Measurements from ENCODE around the gene SGSM1.
A peak's percentile ranks its signal among the peaks of the same experiment; 100 is the strongest.

The SGSM1 gene

DNA sequence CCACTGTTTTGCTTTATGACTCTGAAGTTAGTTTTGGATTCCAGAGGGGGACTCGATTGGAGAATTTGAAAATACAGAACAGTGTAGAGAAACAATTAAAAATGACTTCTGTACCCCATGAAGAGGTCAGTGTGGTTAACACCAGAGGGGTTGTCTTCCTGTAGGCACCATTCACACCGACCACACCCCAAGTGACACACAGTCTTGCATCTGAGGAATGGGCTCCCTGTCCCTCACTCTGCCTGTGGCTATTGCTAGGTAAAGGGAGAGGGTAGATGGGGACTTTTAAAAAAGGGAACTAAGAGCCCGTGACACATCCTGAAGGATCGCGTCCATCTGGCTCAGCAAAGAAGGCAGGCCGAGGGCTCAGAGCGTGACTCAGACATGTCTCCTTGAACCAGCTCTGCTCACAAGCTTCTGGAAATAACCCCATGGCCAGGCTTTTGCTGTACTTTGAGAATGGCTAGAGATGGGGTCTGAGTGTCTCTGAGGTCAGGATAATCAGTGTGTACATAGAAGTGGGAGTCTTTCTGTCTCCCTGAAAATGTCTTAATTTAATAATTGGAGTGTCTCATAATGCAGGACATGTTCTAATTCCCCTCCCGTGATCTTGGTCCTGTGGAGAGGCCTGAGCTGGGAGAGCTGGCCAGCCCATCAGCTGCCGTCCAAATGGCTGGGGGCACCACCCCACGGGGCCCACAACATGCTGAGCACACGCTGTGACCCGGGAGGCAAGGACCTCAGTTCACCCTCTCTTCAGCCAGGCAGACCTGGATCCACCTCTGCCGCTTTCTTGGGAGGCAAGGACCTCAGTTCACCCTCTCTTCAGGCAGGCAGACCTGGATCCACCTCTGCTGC is 39.3 kb downstream of the SGSM1 start:
- no peaks in the 10 kb centered on the region for H3K36me3 Mint-ChIP-seq
- no peaks in the 10 kb centered on the region for H3K9me3 Mint-ChIP-seq
- peaks cover 40% of the 10 kb centered on the region for H3K4me1 Mint-ChIP-seq
- ATAC-seq (peak; percentile 80), DNase-seq (ENCODE audit: low spot score in 2 of 2) (no peak)
- peak overlapping the region; percentile 27 for H3K4me3 Mint-ChIP-seq
- H3K27ac Mint-ChIP-seq, result peak overlapping the region; percentile 73

DNA sequence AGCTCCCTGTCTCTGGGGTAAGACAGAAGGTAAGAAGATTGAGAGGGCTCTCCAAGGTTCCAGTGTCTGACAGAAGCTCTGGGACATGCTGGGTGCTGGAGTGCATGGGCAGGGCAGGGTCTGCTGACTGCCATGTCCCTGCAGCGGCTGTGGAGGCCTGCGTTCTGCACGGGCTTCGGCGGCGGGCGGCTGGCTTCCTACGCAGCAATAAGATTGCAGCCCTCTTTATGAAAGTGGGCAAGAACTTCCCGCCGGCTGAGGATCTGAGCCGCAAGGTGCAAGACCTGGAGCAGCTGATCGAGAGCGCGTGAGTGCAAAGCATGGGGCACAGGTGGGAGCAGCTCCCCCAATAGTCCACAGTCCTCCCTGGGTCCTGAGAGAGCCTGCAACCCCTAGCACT is 41.5 kb downstream of the SGSM1 start:
- ATAC-seq (no peak), DNase-seq (ENCODE audit: low spot score in 2 of 2) (no peak)
- H3K4me3 Mint-ChIP-seq, result no peak overlapping the region
- no peaks in the 10 kb centered on the region for H3K9me3 Mint-ChIP-seq
- no peaks in the 10 kb centered on the region for H3K36me3 Mint-ChIP-seq
- peaks cover 44% of the 10 kb centered on the region for H3K4me1 Mint-ChIP-seq
- H3K27ac Mint-ChIP-seq, result no peak overlapping the region

GRCh38 chr22:24848559-24849168 is 42.7 kb downstream of the SGSM1 start:
- H3K27ac Mint-ChIP-seq, result no peak overlapping the region
- no peak for ATAC-seq
- H3K4me3 Mint-ChIP-seq, result no peak overlapping the region
- DNase-seq (ENCODE audit: low spot score in 2 of 2), result no peak
- peaks cover 32% of the 10 kb centered on the region for H3K4me1 Mint-ChIP-seq
- no peaks in the 10 kb centered on the region for H3K36me3 Mint-ChIP-seq
- no peaks in the 10 kb centered on the region for H3K9me3 Mint-ChIP-seq

- H3K36me3 Mint-ChIP-seq, result no peaks in the 10 kb centered on the region
- H3K4me1 Mint-ChIP-seq, result no peaks in the 10 kb centered on the region
- H3K4me3 Mint-ChIP-seq, result no peak overlapping the region
- ATAC-seq, result no peak
- H3K9me3 Mint-ChIP-seq, result no peaks in the 10 kb centered on the region
- H3K27ac Mint-ChIP-seq, result no peak overlapping the region
- no peak for DNase-seq (ENCODE audit: low spot score in 2 of 2)
Measured at GRCh38 chr22:24855794-24856193, 49.8 kb downstream of the SGSM1 start.

- no peak for ATAC-seq
- Mint-ChIP-seq H3K27ac (no peak overlapping the region), H3K36me3 (no peaks in the 10 kb centered on the region), H3K9me3 (no peaks in the 10 kb centered on the region), H3K4me1 (no peaks in the 10 kb centered on the region), H3K4me3 (no peak overlapping the region)
- no peak for DNase-seq (ENCODE audit: low spot score in 2 of 2)
Measured at GRCh38 chr22:24857576-24857975, 51.6 kb downstream of the SGSM1 start.

- Mint-ChIP-seq H3K27ac (no peak overlapping the region), H3K9me3 (no peaks in the 10 kb centered on the region), H3K36me3 (no peaks in the 10 kb centered on the region), H3K4me3 (no peak overlapping the region), H3K4me1 (no peaks in the 10 kb centered on the region)
- no peak for ATAC-seq
- DNase-seq (ENCODE audit: low spot score in 2 of 2), result no peak
Measured at GRCh38 chr22:24859587-24859986, 53.6 kb downstream of the SGSM1 start.

DNA sequence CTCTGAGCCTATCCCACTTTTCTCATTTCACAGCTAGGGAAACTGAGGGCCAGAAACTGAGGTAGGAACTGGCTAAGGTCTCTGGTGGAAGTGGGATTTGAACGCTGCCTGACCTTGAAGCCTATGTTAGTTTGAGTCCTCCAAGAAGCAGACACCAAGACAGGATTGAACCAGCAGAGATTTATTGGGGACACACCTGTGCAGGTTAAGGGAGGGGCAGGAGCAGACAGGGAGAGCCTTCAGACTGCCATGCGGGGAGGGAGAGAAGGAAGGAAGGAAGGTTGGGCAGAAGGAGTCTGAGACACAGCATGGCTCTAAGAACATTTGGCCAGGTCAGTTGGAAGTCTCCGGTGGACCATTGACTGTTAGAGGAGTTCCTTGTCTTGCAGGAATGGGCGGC is 59.5 kb downstream of the SGSM1 start:
- H3K36me3 Mint-ChIP-seq, result no peaks in the 10 kb centered on the region
- no peak overlapping the region for H3K4me3 Mint-ChIP-seq
- H3K27ac Mint-ChIP-seq, result no peak overlapping the region
- H3K4me1 Mint-ChIP-seq, result no peaks in the 10 kb centered on the region
- no peaks in the 10 kb centered on the region for H3K9me3 Mint-ChIP-seq
- DNase-seq (ENCODE audit: low spot score in 2 of 2) (no peak), ATAC-seq (no peak)

GRCh38 chr22:24867323-24868022 is 61.5 kb downstream of the SGSM1 start:
- ATAC-seq (peak; percentile 44), DNase-seq (ENCODE audit: low spot score in 2 of 2) (no peak)
- Mint-ChIP-seq H3K4me1 (no peaks in the 10 kb centered on the region), H3K27ac (no peak overlapping the region), H3K36me3 (no peaks in the 10 kb centered on the region), H3K4me3 (no peak overlapping the region), H3K9me3 (no peaks in the 10 kb centered on the region)

GRCh38 chr22:24868979-24869378 is 63.0 kb downstream of the SGSM1 start:
- H3K27ac Mint-ChIP-seq, result no peak overlapping the region
- ATAC-seq (no peak), DNase-seq (ENCODE audit: low spot score in 2 of 2) (no peak)
- no peaks in the 10 kb centered on the region for H3K36me3 Mint-ChIP-seq
- H3K9me3 Mint-ChIP-seq, result no peaks in the 10 kb centered on the region
- no peak overlapping the region for H3K4me3 Mint-ChIP-seq
- H3K4me1 Mint-ChIP-seq, result no peaks in the 10 kb centered on the region

GRCh38 chr22:24871611-24872205 is 65.7 kb downstream of the SGSM1 start:
- H3K27ac Mint-ChIP-seq, result no peak overlapping the region
- no peak for DNase-seq (ENCODE audit: low spot score in 2 of 2)
- H3K36me3 Mint-ChIP-seq, result no peaks in the 10 kb centered on the region
- H3K4me1 Mint-ChIP-seq, result no peaks in the 10 kb centered on the region
- no peak overlapping the region for H3K4me3 Mint-ChIP-seq
- no peak for ATAC-seq
- H3K9me3 Mint-ChIP-seq, result no peaks in the 10 kb centered on the region

DNA sequence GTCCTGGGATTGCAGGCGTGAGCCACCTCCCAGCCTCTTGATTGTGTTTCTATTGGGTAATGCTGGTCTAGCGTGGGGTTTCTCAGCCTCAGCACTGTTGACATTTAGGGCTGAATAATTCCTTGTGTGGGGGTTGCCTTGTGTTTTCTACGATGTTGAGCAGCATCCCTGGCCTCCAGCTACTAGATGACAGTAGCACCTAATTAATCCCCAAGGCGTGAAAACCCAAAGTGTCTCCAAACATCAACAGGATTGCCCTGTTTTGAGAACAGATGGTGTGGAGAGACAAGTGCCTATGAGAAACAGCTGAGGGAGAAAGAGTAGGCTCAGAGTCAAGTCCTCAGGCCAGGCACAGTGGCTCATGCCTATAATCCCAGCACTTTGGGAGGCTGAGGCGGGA is 67.2 kb downstream of the SGSM1 start:
- H3K4me3 Mint-ChIP-seq, result no peak overlapping the region
- ATAC-seq (no peak), DNase-seq (ENCODE audit: low spot score in 2 of 2) (no peak)
- H3K27ac Mint-ChIP-seq, result no peak overlapping the region
- no peaks in the 10 kb centered on the region for H3K9me3 Mint-ChIP-seq
- no peaks in the 10 kb centered on the region for H3K4me1 Mint-ChIP-seq
- H3K36me3 Mint-ChIP-seq, result no peaks in the 10 kb centered on the region

- Mint-ChIP-seq H3K36me3 (no peaks in the 10 kb centered on the region), H3K4me1 (no peaks in the 10 kb centered on the region), H3K4me3 (no peak overlapping the region), H3K27ac (no peak overlapping the region), H3K9me3 (no peaks in the 10 kb centered on the region)
- ATAC-seq (no peak), DNase-seq (ENCODE audit: low spot score in 2 of 2) (peak in 1 of 2 donors; percentile 50)
Measured at GRCh38 chr22:24875862-24876506, 70.0 kb downstream of the SGSM1 start.

- H3K4me3 Mint-ChIP-seq, result no peak overlapping the region
- no peak overlapping the region for H3K27ac Mint-ChIP-seq
- H3K4me1 Mint-ChIP-seq, result no peaks in the 10 kb centered on the region
- DNase-seq (ENCODE audit: low spot score in 2 of 2) (no peak), ATAC-seq (no peak)
- H3K9me3 Mint-ChIP-seq, result no peaks in the 10 kb centered on the region
- no peaks in the 10 kb centered on the region for H3K36me3 Mint-ChIP-seq
Measured at GRCh38 chr22:24876700-24877099, 70.7 kb downstream of the SGSM1 start.

GRCh38 chr22:24878969-24879368 is 73.0 kb downstream of the SGSM1 start:
- H3K27ac Mint-ChIP-seq, result no peak overlapping the region
- DNase-seq (ENCODE audit: low spot score in 2 of 2) (no peak), ATAC-seq (no peak)
- no peaks in the 10 kb centered on the region for H3K4me1 Mint-ChIP-seq
- H3K9me3 Mint-ChIP-seq, result no peaks in the 10 kb centered on the region
- no peaks in the 10 kb centered on the region for H3K36me3 Mint-ChIP-seq
- no peak overlapping the region for H3K4me3 Mint-ChIP-seq

GRCh38 chr22:24883432-24883831 is 77.4 kb downstream of the SGSM1 start:
- Mint-ChIP-seq H3K4me3 (no peak overlapping the region), H3K27ac (no peak overlapping the region), H3K9me3 (no peaks in the 10 kb centered on the region), H3K36me3 (no peaks in the 10 kb centered on the region), H3K4me1 (no peaks in the 10 kb centered on the region)
- ATAC-seq (no peak), DNase-seq (ENCODE audit: low spot score in 2 of 2) (no peak)

Data from stimulated activated effector memory CD8-positive, alpha-beta T cell treated with anti-CD3 and anti-CD28 coated beads, Interleukin-12 subunit alpha, Interleukin-12 subunit beta, amount 100 ng/mL, for 72 hours (primary cell).